GM19397 (cell line): Measurements from ENCODE around the gene PPM1E.
"Not testable (repeated sequence)": the region's sequence is repeated elsewhere in the genome, so short reads cannot be mapped to it uniquely, and the experiment has no call there.

ENCODE experiments used
- ATAC-seq: cut with Tn5 transposase; IDR thresholded peaks from one replicate; pipeline ENCODE4 v1.9.1; 2021; ENCODE audit warnings: mild to moderate bottlenecking, moderate library complexity; ENCODE audit not compliant: unreplicated experiment

The PPM1E gene

GRCh38 chr17:58755577-58756245 lies at the start of gene PPM1E:
TSS of gene PPM1E (plus strand) at chr17:58755854.
- no peak for ATAC-seq

DNA sequence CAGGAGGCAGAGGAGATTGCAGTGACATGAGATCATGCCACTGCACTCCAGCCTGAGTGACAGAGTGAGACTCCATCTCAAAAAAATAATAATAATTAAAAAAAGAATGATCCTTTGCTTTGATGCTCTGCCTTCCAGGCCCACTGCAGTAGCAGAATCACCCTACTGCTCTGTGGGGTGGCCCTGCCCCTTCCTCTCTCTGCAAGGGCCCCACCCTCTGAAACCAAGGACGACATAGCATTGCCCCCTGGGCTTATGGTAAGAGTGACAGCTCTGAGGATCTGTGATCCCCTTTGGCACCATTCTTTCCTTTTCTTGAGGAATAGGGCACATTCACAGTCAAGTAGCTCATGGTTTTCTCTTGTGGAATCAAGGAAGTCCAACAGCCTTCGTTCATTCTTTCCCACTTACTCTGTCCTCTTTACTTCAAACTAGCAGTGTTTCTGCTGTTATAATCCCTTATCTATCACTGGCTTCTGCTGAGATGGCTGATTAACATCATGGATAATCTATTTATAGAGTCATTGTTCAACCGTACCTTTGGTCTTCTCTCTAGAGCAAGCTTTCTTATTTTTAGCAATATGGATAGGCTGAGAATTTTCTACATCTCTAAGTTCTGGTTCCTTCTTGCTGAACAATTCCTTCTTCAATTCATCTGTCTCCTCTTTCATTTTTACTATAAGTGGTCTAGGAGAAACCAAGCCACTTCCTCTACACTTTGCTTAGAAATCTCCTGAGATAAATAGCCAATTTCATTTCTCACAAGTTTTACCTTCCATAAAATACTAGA lies 49.1 kb upstream of the PPM1E start:
- ATAC-seq, result no peak

DNA sequence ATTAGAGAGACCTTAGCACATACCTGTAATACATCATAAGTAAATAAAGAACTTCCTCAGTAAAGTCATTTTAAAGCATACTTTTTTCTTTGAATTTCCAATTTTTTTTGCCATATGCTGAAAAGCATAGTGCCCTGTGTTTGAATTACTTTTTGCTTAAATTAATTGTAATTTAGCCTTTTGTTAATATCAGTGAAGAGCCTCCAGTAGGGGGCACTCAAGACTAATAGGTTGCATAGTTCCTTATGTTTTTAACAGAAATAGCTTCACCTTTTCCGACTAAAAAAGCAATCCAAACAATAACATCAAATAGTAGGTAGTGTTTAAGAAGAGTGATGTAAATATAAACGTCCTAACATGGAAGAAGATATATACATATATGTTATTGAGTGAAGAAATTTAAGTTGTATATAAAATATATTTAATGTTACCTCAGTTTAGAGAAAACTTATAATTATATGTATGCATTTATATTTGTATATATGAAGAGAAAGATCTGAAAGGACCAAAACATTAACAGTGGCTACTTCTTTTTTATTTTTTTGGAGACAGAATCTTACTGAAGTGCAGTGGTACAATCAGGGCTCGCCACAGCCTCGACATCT lies 44.6 kb upstream of the PPM1E start:
- ATAC-seq, result no peak

DNA sequence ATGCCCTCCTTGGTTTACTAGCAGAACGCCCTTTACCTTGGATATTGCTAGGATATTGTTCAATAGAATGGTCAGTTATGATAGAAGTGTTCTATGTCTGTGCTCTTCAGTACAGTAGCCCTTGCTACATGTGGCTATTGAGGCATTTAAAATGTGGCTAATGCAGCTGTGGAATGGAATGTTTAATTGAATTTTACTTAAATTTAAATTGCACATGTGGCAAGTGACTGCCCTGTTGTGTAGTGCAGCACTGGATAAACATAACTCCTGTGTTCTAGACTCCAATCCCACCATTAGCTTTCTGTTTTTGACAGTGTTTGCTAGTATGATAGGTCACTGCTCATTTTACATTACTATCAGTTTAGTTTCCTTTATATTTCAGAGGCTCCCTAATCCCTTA lies 33.4 kb upstream of the PPM1E start:
- ATAC-seq, result no peak

- ATAC-seq, result no peak
Measured at GRCh38 chr17:58722696-58723095, 33.0 kb upstream of the PPM1E start.

GRCh38 chr17:58728798-58729197 lies 26.9 kb upstream of the PPM1E start:
- ATAC-seq, result no peak

- no peak for ATAC-seq
Measured at GRCh38 chr17:58730937-58731336, 24.7 kb upstream of the PPM1E start.

DNA sequence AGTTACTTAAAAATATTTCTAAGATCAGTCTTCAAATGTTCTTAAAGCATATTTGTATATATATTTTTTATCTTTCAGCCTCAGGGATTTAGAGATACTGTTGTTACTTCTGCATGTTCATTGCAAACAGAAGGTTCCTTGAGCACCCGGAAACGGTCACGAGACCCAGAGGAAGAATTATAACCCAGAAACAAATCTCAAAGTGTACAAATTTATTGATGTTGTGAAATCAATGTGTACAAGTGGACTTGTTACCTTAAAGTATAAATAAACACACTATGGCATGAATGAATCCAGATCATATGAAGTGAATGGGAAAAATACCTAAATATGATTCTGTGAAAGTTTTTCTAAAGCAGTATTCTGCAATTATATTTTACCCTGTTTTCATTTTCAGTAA lies 21.6 kb upstream of the PPM1E start:
- no peak for ATAC-seq

GRCh38 chr17:58734811-58735210 lies 20.8 kb upstream of the PPM1E start:
- ATAC-seq, result no peak

GRCh38 chr17:58741121-58741625 lies 14.5 kb upstream of the PPM1E start:
- ATAC-seq, result no peak

- ATAC-seq, result no peak
Measured at GRCh38 chr17:58747674-58748073, 8.0 kb upstream of the PPM1E start.

DNA sequence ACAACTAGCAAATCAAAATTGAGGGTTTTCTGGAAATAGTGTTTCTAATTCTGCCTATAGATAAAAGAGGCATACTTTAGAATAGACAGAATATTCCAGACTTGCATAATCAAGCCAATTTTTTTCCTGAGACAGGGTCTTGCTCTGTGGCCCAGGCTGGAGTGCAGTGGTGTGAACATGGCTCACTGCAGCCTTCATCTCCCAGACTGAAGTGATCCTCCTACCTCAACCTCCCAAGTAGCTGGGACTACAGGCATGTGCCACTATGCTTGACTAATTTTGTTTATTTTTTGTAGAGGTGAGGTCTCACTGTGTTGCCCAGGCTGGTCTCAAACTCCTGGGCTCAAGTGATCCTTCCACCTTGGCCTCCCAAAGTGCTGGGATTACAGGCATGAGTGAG lies 6.0 kb upstream of the PPM1E start:
- not testable (repeated sequence) for ATAC-seq

- no peak for ATAC-seq
Measured at GRCh38 chr17:58753026-58753425, 2.6 kb upstream of the PPM1E start.

DNA sequence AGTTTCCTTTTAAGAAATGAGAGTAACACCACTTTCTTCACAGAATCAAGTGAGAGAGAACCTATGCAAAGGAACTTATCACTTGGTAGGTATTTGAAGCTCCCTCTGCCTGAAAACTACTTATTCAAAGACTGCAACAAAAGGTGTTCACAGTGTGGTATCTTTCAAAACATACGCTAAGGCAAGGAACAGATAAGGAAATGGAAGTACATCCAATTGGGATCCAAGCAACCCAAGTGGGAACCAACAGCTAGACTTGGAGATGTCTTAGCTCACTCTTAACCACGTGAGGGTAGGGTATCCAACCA lies 431 bp upstream of the PPM1E start:
- ATAC-seq, result no peak

GRCh38 chr17:58756246-58757161 lies 850 bp downstream of the PPM1E start:
- ATAC-seq, result no peak

DNA sequence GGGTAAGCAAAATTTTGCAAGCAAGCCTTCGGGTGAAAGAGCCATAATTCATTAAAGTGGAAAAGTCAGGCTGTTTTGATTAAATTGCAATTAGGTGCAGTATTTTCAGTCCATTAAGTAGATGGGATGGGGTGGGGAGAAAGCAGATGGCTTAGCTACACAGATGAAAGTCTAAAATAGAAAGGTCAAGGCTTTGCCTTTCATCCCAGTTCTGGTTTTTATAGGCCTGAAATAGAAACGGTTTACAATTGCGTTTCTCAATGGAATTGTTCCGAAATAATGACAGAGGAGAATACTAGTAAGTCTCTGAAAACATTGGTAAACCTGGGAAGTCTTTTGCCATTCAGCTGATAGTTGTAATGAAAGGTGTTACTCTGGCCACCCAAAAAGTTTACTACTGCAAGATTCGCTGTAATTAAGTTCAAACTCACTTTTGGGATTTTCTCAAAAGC lies 1.5 kb downstream of the PPM1E start:
- no peak for ATAC-seq

GRCh38 chr17:58758890-58759289 lies 3.2 kb downstream of the PPM1E start:
- ATAC-seq, result no peak

DNA sequence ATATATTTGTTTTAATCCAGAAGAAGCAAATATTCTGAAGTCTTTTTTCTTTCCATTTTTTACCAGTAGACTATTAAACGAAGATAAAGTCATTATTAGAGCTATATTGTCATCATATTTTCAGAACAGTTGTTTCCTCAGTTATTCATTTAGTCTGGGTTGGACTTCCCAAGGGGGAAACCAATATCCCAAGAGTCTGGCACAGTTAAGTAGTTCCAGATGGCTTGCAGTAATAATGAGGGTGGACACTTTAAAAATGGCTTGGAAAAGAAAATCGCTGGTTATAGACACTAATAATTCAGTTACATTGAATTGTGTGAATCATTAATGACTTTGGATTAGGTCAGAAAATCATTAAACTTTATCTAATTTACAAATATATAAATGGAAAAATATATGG lies 3.9 kb downstream of the PPM1E start:
- no peak for ATAC-seq

DNA sequence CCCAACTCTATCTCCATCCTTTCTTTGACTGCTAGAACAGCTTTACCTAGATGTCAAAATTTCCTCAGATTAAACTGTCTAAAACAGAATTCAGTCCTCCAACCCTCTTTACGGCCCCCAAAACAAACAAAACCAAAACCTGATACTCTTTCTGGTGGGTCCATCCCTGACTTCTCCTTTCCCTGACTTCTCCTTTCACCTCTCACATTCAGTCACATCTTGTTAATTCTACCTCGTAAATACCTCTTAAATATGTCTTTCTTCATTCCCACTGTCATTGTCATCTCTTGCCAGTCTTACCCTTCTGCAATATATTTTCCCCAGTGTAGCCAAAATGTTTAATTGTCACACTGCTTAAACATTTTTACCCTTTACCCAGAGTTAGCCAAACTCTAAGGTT lies 4.6 kb downstream of the PPM1E start:
- ATAC-seq, result no peak

DNA sequence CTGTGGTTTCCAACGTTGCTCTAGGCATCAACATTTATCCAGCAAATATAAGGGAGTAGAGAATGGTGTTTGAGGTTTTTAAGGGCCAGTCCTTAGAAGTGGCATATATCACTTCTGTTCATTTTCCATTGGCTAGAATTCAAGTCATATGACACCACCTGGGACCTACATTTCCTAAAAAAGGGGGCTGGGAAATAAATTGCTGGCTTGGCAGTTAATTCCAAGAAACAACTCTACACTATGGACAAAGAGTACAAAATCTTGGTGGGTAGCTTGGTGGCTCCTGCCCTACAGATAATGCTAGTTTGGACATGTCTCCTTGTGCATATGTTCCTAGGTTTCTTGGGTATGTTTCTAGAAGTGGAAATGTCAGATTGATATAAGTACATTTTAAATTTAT lies 7.6 kb downstream of the PPM1E start:
- no peak for ATAC-seq

DNA sequence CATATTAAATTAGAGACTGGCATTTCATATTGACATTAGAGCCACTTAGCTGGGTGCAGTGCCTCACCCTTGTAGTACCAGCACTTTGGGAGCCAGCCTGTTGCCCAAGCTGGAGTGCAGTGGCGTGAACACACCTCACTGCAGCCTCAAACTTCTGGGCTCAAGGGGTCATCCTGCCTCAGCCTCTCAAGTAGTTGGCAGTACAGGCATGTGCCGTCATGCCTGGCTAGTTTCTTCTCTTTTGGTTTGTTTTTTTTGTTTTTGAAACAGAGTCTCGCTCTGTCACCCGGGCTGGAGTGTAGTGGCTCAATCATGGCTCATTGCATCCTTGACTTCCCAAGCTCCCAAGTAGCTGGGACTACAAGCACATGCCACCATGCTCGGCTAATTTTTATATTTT lies 8.7 kb downstream of the PPM1E start:
- ATAC-seq, result no peak
